SIG-M5 (cell line): ENCODE measurements around the gene ADGRF5.

Source experiments
- DNase-seq: peaks from one replicate; lab custom pipeline; 2025; lab: John Stamatoyannopoulos, UW

Gene ADGRF5

DNA sequence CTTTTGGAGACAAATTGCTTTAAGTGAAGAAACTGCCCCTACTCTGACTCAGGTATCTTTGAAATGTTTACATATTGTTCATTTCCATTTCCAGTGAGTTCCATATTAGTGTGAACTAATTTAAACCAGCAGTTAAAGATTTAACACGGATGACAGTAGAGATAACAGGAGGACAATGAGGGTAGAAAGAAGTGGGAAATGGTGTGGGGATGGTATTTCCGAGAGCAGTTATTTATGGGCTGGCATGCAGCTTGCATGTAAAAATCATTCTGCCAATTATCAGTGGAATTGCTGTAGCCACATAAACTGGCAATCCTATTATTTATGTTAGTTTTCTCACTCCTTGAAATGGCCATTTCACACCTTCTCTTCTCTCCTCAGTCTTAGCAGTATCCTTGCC is 8.6 kb upstream of the ADGRF5 start:
- no peak for DNase-seq

DNA sequence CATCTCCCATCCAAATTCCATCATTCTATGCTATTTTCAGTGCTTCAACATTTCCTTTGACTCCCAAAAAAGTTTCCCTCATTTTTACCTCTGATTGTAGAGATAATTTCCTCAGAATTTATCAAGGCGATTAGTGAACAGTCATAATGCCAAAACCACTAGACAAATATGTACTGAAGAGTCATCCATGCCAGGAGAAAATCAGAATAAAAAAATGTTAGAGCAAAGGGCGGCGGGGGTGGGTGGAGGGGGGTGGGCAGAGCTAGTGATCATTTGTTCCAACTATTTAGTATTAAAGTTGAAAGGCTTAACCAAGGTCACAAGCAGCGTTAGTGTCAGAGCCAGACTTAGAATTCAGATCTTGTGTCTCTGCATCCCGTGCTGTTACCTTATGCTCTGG is 5.3 kb upstream of the ADGRF5 start:
- DNase-seq: no peak

DNA sequence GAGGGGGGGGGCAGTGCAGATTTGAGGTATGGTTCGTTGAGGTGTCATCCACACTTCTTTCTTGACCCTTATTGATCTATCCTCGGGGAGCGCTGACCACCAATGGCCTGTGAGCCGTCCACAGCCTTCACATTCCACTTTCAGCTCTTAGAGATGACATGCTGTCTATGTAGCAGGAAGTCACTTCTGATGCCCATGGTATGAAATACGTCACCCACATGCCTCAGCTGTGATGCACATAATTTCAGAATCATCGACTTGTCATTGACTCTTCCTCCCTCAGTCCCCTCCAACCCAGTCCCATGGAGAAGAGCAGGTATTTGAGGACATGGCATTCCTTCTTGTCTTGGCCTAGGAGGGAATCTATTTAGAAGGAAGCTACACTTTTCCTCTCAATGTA is 4.7 kb upstream of the ADGRF5 start:
- no peak for DNase-seq

DNA sequence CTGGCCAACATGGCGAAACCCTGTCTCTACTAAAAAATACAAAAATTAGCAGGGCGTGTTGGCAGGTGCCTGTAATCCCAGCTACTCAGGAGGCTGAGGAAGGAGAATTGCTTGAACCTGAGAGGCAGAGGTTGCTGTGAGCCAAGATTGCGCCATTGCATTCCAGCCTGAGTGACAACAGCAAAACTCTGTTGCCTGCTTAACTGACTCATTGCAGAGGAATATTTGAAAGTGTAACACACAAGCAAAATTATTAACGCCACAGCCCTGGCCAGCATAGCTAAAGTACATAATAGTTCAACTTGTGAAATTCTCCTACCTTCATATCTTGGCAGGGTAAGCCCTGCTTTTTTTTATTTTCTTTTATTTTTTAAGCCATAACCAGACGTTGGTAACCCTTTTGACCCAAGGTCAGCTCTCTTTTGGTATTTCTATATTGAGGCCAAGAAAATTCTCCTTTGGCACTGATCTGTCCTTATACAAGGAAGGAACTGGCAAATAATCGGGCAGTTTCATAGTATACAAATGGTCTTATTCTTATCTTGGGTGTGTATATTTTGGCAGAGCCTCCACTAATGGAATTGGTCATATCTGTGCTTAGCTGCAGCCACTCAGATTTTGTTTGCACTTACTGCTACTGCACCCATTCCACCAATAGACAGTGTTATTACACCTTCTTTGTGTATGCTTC is 4.0 kb upstream of the ADGRF5 start:
- no peak for DNase-seq

DNA sequence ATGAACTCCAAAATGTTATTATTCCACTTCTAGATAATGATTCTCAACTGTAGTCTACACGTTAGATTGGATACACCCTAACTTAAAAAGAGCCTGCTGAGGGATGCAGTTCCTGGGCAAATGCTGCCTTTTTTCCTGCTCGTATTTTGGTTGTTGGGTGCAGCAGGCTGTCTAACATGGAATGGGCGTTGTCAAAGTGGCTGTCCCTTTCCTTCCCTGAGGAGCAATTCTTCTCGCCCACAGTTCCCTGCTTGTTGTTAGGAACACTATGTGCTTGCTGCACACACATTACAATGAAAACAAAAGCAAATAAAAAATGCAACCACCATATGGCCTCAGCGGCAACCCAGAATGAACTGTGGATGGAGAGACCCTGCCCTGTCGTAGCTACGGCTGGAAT is 1.7 kb upstream of the ADGRF5 start:
- no peak for DNase-seq

DNA sequence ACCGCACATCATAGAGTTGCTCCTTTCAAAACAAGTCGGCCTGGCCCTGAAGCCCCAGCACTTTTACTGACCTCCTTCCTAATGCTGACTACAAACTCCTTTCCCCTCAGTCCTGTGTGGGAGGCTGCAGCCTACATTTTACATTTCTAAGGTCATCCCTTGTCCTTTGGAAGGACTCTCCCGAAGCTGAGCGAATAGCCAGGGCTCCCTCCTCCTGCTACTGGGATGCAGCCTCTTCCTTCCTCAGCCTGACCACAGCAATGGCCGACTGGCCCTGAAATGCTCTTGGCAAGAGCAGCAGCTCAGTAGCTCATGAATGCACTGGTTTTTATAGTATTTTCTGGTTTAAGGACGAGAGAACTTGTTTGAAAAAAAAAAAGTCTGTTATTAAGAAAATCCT is 679 bp downstream of the ADGRF5 start:
- DNase-seq: no peak

DNA sequence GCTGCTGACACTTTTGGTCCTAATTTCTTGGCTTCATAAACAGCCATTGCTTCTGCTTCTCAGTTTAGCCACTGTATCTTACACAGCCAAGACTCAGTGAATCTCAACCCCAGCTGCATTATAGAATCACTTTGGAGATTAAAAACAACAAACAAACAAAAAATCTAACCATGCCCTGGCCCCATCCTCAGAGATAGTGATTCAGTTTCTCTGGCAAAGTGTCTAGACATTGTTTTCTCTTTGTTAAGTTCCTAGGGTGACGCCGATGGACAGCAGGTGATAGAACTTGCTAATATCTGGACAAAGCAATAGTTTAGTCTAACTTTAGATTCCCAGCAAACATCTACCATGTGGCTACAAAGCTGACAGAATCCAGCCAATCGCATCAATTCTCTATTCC is 2.9 kb downstream of the ADGRF5 start:
- no peak for DNase-seq

DNA sequence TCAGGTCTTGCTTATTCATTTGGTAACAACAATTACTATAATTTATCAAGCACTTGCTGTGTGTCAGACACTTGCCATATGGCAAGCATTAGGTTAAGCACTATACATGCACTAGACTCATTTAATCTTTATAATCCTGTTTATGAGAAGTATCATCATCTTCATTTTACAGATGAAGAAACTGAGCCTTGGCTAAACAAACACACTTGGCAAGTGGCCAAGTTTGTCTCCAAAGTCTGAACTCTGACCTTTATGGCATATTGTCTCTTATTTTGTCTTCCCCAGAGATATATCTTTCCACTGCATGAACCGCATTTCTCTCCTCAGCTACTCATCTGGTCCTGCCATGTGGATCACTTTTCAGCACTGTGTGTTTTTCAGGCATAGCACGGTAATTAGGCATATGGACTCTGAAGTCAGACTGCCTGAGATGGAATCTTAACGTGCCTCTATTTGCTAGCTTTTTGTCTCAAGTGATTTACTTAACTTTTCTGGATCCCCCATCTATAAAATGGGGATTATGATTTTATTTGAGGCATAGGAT is 4.7 kb downstream of the ADGRF5 start:
- DNase-seq: no peak

DNA sequence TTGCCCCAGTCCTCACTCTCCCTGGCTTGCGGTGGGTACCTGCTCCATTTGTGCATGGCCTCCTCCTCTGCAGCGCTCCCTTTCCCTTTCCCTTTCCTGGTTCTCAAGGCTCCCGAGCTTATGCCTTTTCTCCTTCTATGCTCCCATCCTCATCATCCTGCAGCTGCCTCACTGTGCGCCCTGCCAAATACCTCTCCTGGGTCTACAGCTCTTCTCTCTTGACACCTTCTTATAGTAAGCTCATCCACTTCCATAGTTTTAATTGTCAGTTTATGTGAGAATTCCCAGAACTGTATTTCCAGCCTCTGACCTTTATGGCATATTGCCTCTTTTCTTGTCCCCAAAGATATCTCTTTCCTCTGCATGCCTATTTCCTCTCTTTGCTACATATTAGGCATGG is 5.9 kb downstream of the ADGRF5 start:
- DNase-seq: no peak

DNA sequence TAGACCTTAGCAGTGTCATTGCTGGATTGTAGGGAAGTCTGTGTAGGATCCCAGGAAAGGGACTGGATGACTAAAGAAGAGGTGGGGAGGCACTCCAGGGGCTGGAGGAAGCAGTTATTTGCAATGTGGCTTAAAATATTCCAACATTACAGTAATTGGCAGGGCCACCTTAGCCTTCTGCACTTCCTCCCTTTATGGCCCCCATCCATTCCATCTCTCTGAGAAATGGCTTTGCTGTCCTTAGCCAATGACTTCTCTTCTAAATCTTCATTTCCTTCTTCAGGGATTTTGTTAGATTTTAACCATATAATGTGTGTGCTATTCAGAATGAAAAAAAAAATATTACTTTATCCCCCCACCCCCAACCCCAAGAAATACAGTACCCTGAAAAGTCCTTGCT is 6.4 kb downstream of the ADGRF5 start:
- DNase-seq: no peak

DNA sequence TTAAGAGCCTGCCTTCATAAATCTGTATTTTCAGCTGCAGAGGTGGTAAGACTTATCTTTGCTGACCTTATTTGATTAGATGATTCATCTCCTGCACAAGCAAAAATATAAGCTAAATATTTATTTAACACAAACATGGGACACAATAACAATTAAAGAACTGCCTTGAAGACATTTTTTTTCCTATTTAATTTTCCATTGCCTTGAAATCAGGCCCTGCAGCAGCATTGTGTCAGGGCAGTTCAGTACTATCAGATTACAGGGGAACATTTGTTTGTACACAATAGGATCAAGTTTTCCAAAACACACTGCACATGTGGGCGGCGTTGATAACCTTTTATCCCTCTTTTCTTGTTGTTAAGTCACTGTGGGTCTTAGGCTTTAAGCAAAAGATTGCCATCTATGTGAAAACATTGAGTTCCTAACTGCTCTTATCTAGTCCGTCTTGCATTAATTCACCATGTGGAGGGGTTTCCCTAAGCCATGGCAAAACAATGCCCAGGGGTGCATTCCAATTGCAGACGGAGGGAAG is 7.4 kb downstream of the ADGRF5 start:
- no peak for DNase-seq

DNA sequence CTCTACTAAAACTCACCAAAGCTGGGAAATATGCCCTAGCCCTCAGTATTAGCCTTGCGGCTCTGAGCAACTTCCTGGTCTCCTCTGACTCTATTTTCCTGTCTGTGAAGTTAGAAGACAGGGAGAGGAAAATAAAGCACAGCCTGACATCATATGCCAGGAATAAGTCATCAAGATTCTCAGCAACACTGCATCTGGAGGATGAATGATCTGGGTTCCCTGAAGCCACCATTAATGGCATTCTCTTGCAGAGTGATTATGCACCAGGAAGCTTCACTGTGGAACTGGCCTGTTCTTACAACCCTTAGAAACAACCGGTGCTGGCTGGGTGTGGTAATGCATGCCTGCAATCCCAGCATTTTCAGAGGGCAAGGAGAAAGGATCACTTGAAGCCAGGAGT is 12.4 kb downstream of the ADGRF5 start:
- DNase-seq: no peak

DNA sequence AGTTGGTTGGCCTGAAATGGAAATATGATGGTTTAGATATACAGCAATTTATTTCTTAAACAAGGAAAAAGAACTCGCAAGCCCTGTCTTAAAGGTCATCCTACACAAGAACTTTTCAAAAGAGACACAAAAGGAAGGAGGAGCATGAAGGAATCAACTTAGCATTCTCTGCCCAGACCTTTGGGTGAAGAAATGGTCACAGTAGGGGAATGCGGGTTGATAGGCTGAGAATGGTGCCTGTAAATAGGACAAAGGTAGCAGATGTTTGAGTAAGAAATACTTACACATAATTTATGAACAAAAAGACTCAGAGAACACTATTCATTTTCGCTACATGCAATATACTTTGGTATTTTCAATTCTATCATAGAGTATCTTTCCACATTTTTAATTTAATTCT is 15.0 kb downstream of the ADGRF5 start:
- DNase-seq: no peak

DNA sequence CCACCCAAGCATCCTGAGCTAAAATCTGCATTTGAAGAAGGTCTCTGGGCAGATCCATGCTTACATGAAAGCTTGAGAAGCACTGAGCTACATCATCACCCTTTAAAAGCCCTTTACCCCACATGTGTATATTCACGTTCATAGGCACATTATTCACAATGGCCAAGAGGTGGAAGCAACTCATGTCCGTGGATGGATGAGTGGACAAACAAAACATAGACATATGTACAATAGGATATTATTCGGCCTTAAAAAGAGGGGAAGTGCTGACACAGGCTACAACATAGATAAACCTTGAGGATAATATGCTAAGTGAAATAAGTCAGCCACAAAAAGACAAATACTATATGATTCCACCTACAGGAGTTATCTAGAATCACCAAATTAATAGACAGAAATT is 17.6 kb downstream of the ADGRF5 start:
- no peak for DNase-seq

DNA sequence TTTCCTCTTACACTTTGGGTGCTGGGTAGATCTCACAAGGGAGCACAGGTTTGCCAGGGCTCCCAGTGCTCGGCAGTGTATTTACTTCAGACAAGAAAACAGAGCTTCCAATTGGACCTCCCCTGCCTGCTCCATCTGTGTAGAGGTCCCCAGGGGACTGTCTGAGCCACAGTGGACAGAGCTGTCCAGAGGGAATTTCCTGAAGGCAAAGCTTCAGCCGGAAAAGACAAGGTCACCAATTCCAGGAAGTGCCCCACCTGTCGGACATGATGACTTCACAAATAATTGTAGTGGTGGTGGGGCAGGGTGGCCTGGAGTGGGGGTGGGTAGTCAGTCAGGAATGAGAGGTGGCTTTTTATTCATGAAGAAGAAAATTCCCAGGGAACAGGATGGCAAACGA is 18.6 kb downstream of the ADGRF5 start:
- no peak for DNase-seq

DNA sequence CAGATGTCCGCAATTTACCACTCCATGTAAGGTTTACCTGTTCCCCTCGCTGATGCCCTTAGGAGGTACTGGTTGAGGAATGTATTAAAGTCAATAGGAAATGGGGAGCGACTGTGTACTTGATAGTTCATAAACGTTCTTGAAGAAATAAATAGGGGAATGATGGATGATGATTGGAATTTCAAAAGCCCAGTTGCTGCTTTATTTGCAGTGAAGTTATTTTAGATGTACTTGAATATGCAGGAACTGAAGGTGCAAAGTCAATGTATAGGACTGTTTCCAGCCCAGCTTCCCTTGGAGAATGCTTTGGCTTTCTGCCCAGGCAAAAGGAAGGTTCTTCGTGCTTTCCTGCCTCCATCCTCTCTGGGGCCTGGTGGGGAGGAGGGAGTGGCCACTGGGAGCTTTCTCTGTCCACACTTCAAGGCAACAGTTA is 19.8 kb downstream of the ADGRF5 start:
- no peak for DNase-seq

DNA sequence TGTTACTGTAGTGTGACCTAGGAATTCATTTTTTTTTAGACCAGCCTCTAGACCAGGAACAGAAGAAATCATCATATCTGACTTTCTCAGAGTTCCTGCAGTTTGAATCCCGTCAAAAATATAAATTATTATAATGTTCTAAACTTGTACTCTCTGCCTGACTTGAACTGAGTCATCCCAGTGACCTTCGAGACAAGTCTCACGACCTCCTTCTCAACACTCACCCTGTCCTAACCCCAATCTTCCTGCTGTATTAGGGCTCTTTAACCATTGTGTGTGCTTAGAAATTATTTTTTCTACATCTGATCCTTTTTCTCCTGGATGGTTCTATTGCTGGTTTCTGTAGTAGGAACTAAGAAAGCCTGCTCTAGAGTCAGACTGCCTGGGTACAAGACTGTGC is 21.5 kb downstream of the ADGRF5 start:
- DNase-seq: no peak

DNA sequence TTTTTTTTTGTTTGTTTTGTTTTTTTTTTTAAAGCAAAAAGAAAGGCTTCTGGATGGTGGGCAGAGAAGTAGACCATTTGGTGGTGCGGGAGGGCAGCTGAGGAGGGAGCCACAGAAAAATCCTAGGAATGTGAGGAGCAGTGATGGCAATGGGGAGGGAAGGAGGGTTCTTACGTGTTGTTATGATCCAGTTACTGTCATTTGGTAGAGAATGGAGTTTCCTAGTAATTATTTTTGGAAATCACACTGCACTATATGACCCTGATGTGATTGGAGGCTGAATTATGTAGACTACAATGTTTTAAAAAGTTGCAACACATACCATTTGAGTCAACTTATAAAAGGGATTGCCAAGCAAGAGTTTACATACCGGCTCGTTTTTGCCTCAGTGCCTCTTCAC is 22.1 kb downstream of the ADGRF5 start:
- DNase-seq: no peak

DNA sequence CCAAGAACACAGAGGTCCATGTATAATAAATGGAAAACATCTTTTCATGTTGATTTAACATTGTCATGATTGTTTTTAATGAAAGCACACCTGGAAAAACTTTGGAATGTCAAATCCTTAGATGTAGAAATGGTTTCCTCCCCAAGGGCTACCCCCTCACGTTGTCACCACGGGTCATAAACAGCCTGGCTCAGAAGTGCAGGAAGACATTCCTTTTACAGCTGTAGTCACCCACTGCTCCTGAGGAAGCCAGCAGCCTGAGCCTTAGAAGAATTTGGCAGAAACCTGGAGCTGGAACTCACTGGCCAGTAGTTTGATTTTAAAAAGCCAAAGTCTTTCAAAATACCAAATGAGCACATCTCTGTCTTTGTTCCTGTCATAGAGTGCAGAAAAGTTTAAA is 23.7 kb downstream of the ADGRF5 start:
- no peak for DNase-seq

DNA sequence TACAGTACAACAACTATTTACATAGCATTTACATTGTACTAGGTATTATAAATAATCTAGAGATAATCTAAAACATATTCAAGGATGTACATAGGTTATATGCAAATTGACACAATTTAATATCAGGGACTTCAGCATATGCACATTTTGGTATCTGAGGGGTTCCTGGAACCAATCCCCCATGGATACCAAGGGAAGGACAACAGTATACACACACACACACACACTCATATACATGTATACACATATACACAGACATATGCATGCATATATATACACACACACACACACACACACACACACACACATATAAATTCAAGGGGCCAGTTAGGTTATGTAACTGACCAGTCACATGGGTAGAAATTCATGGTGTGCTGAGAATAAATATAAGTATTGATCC is 24.9 kb downstream of the ADGRF5 start:
- DNase-seq: no peak

DNA sequence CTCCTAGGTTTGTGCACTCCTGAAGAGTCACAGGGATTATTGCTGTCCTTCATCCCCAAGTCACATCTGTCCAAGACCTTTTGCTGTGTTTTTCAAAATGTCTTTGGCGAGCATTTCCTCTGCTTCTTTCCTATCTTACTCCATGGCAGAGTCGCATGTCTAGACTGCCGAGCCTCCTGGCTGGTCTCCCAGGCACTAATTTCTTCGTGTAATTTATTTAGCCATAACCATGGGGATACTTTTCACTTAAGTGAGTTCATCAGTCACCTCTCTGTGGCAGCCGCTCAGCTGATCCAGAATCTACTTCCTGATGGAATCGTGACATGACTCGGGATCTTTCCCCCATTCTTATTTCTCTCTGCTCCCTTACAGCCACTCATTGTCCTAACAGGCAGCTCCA is 25.8 kb downstream of the ADGRF5 start:
- no peak for DNase-seq

DNA sequence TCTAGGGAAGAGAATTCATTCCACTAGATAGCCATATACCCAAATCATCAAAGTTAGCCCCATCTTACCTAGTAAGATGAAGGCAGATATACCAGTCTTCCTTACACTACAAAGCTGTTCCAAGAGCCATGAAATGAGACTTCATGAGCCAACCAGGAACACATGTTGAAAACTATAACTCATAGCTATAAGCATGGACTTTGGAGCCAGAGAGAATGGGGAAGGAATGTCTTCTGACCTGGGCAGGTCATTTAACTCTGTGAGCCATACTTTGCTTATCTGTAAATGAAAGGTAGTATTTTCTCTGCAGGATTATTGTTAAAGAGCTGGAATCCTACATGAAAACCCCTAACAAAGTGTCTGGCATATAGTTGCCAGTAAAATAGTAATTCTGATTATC is 27.3 kb downstream of the ADGRF5 start:
- DNase-seq: no peak

DNA sequence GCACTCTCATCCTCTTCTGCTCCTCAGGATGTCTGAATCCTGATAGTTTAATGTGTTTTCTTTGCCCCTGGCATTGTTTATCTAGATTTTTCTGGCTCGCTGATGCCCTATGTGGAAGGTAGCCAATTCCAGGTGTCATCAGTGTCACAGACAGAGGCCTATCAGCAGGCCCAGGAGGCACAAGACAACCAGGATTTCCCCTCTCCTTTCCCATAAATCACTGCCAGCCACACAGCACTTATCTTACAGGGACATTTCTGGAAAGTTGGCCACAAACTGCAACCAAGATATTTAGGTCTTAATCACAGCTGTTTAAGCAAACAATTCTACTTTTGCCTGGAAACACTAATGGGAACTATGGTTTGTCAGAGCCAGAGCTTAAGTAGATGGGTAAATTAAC is 28.1 kb downstream of the ADGRF5 start:
- no peak for DNase-seq

DNA sequence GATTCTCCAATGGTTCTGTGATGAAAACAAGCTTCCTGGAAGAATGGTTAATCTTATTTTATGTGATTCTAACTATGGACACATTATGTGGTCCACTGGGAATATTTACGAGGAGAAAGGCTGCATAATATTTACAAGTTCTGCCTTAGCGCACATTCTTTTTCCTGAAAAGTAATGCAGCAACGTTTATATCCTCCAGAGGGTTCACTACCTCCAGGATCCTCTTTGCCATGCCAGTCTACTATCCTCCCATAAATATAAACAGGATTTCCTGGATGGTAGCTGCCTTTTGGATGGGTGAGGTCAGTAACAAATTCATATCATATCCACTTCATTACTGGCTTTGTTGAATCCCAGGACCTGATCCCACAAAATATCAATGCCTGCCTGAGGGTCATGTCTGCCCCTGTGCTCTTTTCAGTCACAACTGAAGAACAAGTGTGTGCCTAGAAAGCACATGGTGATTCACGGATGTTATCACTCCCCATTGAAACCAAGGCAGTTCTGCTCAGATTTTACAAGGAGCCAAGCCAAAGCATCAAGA is 30.4 kb downstream of the ADGRF5 start:
- no peak for DNase-seq
